ENCODE data around the gene ARID5B.

ARID5B gene

GRCh38 chr10:62072901-62073300 lies 171.4 kb downstream of the ARID5B start:
- TF ChIP-seq CTCF (IDR thresholded peaks at IDR 0.05; ENCODE audit: low read length, missing control alignments) = no peak
- H3K4me3 ChIP-seq (replicated peaks; ENCODE audit: low read depth, low read length) = no peak overlapping the region
- no peak for DNase-seq (ENCODE audit: low read depth)

- no peak overlapping the region for H3K4me3 ChIP-seq (replicated peaks; ENCODE audit: low read depth, low read length)
- TF ChIP-seq CTCF (IDR thresholded peaks at IDR 0.05; ENCODE audit: low read length, missing control alignments) = no peak
- no peak for DNase-seq (ENCODE audit: low read depth)
These were observed 171.9 kb downstream of the ARID5B start for GRCh38 chr10:62073429-62073828.

GRCh38 chr10:62075414-62075813 lies 173.9 kb downstream of the ARID5B start:
- no peak for TF ChIP-seq CTCF (IDR thresholded peaks at IDR 0.05; ENCODE audit: low read length, missing control alignments)
- no peak overlapping the region for H3K4me3 ChIP-seq (replicated peaks; ENCODE audit: low read depth, low read length)
- DNase-seq (ENCODE audit: low read depth) = no peak

- DNase-seq (ENCODE audit: low read depth) = no peak
- H3K4me3 ChIP-seq (replicated peaks; ENCODE audit: low read depth, low read length) = no peak overlapping the region
- TF ChIP-seq CTCF (IDR thresholded peaks at IDR 0.05; ENCODE audit: low read length, missing control alignments) = no peak
These were observed 174.4 kb downstream of the ARID5B start for GRCh38 chr10:62075912-62076311.

GRCh38 chr10:62076891-62077290 lies 175.4 kb downstream of the ARID5B start:
- H3K4me3 ChIP-seq (replicated peaks; ENCODE audit: low read depth, low read length) = no peak overlapping the region
- DNase-seq (ENCODE audit: low read depth) = peak; percentile 58
- no peak for TF ChIP-seq CTCF (IDR thresholded peaks at IDR 0.05; ENCODE audit: low read length, missing control alignments)

GRCh38 chr10:62077330-62078015 lies 176.0 kb downstream of the ARID5B start:
- DNase-seq (ENCODE audit: low read depth) = no peak
- no peak for TF ChIP-seq CTCF (IDR thresholded peaks at IDR 0.05; ENCODE audit: low read length, missing control alignments)
- H3K4me3 ChIP-seq (replicated peaks; ENCODE audit: low read depth, low read length) = no peak overlapping the region
